SK-N-SH (cell line): Measurements from ENCODE around the gene MACROD2.

ENCODE experiments used
- CHD2 ChIP-seq: fragments of 150-350 bp; IDR thresholded peaks from 2 replicates; pipeline ENCODE4 v1.6.1; 2018; ENCODE audit warnings: low read length; ENCODE audit not compliant: partially characterized antibody
- GATA2 ChIP-seq: sonication (generic); formaldehyde crosslinking; IDR thresholded peaks from 2 replicates; pipeline ENCODE4 v1.5.0; 2020; ENCODE audit warnings: mild to moderate bottlenecking, missing genetic modification reagents
- JUND ChIP-seq: IDR thresholded peaks from 2 replicates; pipeline ENCODE4 v1.4.0; 2012
- MXI1 ChIP-seq: IDR thresholded peaks from 2 replicates; pipeline ENCODE4 v1.6.1; 2012; ENCODE audit warnings: mild to moderate bottlenecking, low read depth, low read length, improper control_type of control experiment
- NRF1 ChIP-seq: IDR thresholded peaks from 2 replicates; pipeline ENCODE4 v1.6.1; 2012; ENCODE audit warnings: low read depth, mild to moderate bottlenecking, low read length
- POLR2AphosphoS5 ChIP-seq: IDR thresholded peaks from 2 replicates; pipeline ENCODE4 v1.6.1; 2012; ENCODE audit warnings: low read depth, low read length
- RFX5 ChIP-seq: IDR thresholded peaks from 2 replicates; pipeline ENCODE4 v1.6.1; 2012; ENCODE audit warnings: mild to moderate bottlenecking, improper control_type of control experiment, low read length
- TAF1 ChIP-seq: IDR thresholded peaks from 2 replicates; pipeline ENCODE4 v1.6.1; 2012; ENCODE audit warnings: low read depth, mild to moderate bottlenecking, low read length, moderate library complexity, borderline replicate concordance
- YY1 ChIP-seq: IDR thresholded peaks from 2 replicates; pipeline ENCODE4 v1.4.0; 2012; ENCODE audit warnings: low read depth, mild to moderate bottlenecking
- TF ChIP-seq, protein P1 (sequence below): fragments of 200-600 bp; sonication (generic); IDR thresholded peaks from 2 replicates; pipeline ENCODE4 v1.6.1; 2017; ENCODE audit warnings: antibody characterized with exemption, mild to moderate bottlenecking, moderate library complexity
- TF ChIP-seq, protein P2 (sequence below): fragments of 150-350 bp; IDR thresholded peaks from 2 replicates; pipeline ENCODE4 v1.6.1; 2017; ENCODE audit warnings: antibody characterized with exemption, low read length, low read depth, borderline replicate concordance
- TF ChIP-seq, protein P3 (sequence below): IDR thresholded peaks from 2 replicates; pipeline ENCODE4 v1.6.1; 2012; ENCODE audit warnings: mild to moderate bottlenecking, low read depth, low read length, moderate library complexity
- TF ChIP-seq, protein P4 (sequence below): IDR thresholded peaks from 2 replicates; pipeline ENCODE4; 2012
- TF ChIP-seq, protein P5 (sequence below): fragments of 150-350 bp; IDR thresholded peaks from 2 replicates; pipeline ENCODE4 v1.6.1; 2016; ENCODE audit warnings: mild to moderate bottlenecking, low read depth, low read length

DNA sequence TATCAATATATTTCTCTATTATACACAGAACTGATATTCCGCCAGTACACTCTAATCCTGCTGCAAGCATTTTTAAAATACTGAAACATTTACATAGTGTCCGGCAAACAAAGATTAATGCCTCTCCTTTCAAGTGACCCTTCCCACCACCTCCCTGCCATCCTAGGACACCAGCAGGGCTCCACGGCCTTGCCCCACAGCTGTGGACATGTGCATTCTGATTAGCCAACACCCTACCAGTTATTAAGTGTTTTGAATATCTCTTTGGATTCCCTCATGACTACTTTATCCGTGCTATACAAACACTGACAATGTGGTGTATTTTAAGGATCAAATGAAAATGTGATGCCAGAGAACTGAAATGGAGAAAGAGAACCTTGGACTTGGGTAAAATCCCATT lies 1962.8 kb downstream of the MACROD2 start:
- TF ChIP-seq, protein P1, sequence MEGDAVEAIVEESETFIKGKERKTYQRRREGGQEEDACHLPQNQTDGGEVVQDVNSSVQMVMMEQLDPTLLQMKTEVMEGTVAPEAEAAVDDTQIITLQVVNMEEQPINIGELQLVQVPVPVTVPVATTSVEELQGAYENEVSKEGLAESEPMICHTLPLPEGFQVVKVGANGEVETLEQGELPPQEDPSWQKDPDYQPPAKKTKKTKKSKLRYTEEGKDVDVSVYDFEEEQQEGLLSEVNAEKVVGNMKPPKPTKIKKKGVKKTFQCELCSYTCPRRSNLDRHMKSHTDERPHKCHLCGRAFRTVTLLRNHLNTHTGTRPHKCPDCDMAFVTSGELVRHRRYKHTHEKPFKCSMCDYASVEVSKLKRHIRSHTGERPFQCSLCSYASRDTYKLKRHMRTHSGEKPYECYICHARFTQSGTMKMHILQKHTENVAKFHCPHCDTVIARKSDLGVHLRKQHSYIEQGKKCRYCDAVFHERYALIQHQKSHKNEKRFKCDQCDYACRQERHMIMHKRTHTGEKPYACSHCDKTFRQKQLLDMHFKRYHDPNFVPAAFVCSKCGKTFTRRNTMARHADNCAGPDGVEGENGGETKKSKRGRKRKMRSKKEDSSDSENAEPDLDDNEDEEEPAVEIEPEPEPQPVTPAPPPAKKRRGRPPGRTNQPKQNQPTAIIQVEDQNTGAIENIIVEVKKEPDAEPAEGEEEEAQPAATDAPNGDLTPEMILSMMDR: no peak
- TF ChIP-seq, protein P2, sequence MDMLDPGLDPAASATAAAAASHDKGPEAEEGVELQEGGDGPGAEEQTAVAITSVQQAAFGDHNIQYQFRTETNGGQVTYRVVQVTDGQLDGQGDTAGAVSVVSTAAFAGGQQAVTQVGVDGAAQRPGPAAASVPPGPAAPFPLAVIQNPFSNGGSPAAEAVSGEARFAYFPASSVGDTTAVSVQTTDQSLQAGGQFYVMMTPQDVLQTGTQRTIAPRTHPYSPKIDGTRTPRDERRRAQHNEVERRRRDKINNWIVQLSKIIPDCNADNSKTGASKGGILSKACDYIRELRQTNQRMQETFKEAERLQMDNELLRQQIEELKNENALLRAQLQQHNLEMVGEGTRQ: no peak
- TF ChIP-seq TAF1 (no peak), MXI1 (no peak), YY1 (no peak), JUND (no peak), GATA2 (CRISPR knock-in tag) (no peak), NRF1 (no peak), RFX5 (no peak), POLR2AphosphoS5 (no peak), CHD2 (no peak)
- TF ChIP-seq, protein P3, sequence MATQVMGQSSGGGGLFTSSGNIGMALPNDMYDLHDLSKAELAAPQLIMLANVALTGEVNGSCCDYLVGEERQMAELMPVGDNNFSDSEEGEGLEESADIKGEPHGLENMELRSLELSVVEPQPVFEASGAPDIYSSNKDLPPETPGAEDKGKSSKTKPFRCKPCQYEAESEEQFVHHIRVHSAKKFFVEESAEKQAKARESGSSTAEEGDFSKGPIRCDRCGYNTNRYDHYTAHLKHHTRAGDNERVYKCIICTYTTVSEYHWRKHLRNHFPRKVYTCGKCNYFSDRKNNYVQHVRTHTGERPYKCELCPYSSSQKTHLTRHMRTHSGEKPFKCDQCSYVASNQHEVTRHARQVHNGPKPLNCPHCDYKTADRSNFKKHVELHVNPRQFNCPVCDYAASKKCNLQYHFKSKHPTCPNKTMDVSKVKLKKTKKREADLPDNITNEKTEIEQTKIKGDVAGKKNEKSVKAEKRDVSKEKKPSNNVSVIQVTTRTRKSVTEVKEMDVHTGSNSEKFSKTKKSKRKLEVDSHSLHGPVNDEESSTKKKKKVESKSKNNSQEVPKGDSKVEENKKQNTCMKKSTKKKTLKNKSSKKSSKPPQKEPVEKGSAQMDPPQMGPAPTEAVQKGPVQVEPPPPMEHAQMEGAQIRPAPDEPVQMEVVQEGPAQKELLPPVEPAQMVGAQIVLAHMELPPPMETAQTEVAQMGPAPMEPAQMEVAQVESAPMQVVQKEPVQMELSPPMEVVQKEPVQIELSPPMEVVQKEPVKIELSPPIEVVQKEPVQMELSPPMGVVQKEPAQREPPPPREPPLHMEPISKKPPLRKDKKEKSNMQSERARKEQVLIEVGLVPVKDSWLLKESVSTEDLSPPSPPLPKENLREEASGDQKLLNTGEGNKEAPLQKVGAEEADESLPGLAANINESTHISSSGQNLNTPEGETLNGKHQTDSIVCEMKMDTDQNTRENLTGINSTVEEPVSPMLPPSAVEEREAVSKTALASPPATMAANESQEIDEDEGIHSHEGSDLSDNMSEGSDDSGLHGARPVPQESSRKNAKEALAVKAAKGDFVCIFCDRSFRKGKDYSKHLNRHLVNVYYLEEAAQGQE: no peak
- TF ChIP-seq, protein P4, sequence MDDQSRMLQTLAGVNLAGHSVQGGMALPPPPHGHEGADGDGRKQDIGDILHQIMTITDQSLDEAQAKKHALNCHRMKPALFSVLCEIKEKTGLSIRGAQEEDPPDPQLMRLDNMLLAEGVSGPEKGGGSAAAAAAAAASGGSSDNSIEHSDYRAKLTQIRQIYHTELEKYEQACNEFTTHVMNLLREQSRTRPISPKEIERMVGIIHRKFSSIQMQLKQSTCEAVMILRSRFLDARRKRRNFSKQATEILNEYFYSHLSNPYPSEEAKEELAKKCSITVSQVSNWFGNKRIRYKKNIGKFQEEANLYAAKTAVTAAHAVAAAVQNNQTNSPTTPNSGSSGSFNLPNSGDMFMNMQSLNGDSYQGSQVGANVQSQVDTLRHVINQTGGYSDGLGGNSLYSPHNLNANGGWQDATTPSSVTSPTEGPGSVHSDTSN: no peak
- TF ChIP-seq, protein P5, sequence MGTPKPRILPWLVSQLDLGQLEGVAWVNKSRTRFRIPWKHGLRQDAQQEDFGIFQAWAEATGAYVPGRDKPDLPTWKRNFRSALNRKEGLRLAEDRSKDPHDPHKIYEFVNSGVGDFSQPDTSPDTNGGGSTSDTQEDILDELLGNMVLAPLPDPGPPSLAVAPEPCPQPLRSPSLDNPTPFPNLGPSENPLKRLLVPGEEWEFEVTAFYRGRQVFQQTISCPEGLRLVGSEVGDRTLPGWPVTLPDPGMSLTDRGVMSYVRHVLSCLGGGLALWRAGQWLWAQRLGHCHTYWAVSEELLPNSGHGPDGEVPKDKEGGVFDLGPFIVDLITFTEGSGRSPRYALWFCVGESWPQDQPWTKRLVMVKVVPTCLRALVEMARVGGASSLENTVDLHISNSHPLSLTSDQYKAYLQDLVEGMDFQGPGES: no peak
